C4-2B (cell line): ENCODE results near the gene SMAD1.

Experiments
- CTCF ChIP-seq: fragments of 450-650 bp; conservative IDR thresholded peaks from 2 replicates; pipeline ENCODE4 v1.5.1; 2017; ENCODE audit warnings: mild to moderate bottlenecking
- ZFX ChIP-seq: fragments of 450-650 bp; IDR thresholded peaks from 2 replicates; pipeline ENCODE4 v1.6.1; 2017

- TF ChIP-seq CTCF: no peak
- TF ChIP-seq ZFX: no peak
Observed at GRCh38 chr4:145536044-145536443, 54.4 kb downstream of the SMAD1 start.
